ENCODE measurements around the gene NSD2.
A peak's percentile ranks its signal among the peaks of the same experiment; 100 is the strongest.
"Not testable (repeated sequence)": the region's sequence is repeated elsewhere in the genome, so short reads cannot be mapped to it uniquely, and the experiment has no call there.

NSD2 gene

DNA sequence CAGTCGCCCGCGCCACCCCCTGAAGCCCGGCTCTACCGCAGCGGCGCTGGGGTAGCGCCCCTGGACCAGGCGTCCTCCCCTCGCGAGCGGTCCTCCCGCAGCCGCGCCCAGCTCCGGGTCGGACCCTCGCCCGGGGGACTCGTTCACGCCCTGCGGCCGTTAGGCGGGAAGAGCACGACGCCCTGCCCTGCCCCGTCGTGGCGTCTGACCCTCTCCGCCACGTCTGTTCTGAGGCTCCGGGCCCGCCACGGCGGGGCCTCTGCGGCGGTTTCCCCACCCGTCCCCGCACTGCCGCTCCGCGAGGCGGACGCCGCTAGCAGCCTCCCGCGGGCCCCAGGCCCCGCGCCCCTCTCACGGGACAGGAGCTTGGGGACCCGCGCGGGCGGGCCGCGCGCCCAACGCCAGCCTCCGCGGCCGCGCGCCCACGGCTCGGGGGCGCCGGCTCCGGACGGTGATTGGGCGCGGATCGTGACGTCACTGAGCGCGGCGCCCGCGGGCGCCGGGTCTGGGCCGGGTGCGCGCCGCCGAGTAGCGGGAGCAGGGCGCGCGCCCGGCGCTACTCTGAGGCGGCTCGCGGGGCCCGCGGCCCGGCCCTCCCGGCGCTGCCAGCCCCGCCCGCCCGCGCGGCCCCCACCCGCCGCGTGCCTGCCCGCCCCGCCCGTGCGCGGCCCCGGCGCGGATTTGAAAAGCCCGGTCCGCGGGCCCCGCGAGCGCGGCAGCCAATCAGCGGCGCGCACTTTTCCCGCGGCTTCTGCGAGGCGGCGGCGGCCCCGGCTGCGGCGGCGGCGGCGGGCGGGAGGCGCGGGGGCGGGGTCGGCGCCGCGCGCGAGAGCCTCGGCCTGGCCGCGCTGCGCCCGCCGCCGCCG, at the start of gene NSD2:
NSD2 (plus strand) TSS at position 816 of the 866 bp plus-strand sequence. CDS start 29,262 bp downstream, outside the sequence.
- peak; percentile 82 for DNase-seq (ENCODE audit: low read depth)

DNA sequence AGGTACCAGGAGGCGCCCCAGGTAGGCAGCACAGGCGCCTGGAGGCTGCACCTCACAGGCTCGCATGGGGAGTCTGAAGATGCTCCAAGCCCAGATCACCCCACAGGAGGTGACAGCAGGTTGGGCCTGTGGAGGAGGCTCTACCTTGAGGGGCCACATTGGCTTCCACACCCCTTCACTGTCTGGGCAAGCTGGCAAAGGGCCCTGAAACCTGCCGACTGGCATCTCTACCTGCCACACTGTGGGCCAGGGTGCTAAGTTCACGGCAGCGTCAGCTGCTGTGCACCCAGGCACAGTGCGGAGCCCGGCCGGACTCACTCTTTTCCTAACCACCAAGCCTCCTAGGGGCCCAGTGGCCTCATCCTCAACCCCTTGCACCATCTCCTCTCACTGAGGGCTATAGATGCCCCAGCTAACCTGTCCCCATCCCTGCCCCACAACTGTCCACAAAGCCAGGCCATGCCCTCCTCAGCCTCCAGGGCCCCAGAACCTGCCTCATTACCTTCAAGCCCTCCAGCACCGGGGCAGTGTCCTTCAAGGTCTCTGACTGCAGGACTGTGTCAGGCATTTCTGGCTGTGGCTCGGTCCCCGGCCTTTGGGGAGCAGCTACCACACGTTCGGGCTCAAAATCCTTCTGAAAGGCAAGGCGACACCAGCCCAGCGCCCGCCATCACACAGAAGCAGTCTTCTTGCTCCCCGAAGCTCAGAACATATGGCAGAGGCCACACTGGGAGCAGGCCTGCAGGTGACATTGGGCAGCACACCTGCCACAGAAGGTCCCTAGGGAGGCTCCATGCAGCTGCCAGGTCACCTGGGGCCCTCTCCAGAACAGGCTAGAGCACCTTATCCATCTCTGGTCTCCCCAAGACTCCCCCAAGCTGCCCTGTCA, 49.3 kb upstream of the NSD2 start:
- DNase-seq (ENCODE audit: low read depth), result no peak

DNA sequence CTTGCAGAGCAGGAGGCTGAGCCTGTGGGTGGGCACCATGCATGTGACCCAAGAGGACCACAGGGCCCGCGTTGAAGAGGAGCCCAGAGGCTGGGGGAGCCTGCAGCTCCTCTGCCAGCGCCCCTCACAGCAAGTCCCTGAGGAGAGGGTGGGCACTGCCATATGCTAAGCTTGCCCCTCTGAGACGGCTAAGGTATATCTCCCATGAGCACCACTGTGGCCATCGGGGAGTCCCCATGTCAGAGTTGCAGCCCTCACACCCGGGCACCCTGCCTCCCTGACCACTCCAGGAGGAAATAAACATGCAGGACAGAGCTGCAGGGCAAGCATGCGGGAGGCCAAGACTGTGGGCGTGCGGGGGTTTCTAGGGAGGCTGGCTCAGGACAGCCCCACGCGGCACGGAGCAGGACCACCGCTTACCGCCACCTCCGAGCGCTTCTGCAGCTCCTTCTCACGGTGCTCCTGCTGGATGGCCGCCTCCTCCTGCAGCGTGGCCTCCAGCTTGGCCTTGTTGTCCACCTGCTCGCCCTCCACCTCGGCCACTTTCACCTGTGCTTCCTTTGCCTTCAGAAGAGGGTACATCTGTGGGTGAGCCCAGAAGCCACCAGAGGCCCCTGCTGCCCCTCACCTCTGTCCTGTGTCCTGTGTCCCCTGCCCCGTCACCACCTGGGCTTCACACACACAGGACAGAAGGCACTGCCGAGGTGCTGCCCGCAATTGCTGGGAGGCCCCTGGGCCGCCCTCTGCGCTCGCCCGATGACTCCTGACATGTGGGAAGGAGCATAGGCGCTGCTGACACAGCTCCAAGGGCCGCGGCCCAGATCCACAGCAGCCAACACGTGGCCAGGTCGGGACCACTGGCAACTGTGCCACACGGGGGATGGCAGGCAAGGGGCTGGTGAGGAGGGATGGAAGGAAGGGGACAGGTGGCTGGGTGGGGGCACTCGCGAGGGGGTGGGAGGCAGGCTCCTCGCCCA, 48.3 kb upstream of the NSD2 start:
- DNase-seq (ENCODE audit: low read depth), result no peak

DNA sequence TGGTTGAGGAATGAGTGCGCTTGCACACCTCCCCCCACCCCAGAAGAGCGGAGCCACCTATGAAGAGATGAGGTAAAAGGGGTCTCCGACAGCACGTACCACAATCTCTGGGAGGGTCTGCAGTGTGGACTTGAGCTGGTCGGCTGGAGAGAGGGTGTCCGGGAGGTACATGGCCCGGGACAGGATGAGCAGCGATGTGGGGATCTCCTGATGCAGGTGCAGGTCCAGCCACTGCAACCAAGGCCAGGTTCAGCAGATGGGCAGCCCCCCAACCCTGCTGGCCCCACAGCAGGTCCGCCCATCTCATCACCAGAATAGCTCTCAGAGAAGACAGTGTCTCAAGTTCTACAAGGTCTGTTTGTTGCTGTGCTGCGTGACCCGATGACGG, 47.7 kb upstream of the NSD2 start:
- DNase-seq (ENCODE audit: low read depth), result no peak

DNA sequence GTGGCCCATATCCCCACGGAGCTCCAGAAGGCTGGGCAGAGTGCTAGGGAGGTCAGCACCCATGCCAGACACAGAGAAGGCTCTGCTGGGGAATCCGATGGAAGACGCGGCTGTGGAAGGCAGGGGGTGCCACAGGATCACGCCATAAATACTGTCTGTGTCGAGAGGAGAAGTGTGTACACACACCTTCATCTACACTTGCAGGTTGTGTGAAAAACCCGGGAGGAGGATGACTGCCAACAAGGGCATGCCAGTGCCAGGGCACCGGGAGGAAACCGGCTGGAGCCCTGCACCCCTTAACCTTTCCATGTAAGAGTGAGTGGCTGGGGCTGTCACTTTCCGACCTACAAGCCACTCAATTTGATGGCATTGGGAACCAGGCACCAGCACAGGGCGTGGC, 46.4 kb upstream of the NSD2 start:
- no peak for DNase-seq (ENCODE audit: low read depth)

DNA sequence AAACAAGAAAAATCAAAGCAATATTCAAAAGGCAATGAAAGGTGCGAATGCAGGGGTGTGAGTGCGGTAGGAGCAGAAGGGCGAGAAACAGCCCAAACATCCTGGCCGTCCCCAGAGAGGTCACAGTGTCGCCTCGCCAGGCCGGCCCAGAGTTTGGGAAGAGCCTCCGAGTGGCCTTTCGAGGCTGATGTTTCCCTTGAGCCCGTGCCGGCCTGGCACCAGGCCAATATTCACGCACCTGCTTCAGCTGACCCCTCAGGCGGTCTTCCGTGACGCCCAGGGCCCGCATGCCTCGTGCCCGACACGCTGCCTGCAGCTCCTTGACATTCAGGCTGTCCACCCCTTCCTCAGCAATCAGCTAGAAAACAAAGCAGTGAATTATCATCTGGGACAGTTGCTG, 45.9 kb upstream of the NSD2 start:
- DNase-seq (ENCODE audit: low read depth), result no peak

DNA sequence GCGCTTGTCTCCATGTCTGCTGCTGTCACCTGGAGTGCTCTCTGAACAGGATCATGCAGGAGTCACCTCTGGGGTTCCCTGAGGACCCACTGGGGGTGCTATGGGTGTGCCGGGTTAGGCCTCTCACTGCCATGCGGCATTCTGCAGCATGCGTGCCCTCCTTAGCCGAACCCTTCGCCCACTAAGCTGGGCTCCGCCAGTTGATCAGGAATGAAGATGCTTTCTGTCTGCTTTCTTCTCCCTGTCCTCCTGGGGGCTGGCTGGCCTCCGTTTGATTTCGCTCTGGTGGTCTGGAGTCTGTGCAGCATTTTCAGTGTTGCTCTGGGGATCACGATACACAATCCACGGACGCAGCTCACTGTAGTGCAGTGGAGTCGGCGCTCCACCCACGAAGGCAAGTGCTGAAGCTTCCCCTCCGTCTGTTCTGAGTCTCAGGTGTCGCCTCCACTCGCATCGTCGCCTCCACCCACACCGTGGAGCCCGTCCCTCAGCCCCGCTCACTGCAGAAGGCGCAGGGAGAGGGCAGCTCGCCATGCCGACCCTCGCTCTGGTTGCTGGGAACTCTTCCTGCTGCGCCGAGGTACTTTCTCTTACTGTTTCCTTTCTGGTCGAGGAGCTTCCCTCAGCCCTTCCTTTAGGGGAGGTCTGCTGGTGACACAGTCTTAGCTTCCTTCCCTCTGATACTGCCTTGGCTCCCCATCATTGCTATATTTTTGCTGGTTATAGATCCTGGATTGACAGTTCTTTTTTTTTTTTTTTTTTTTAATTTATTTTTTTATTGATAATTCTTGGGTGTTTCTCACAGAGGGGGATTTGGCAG, 44.5 kb upstream of the NSD2 start:
- DNase-seq (ENCODE audit: low read depth), result no peak

DNA sequence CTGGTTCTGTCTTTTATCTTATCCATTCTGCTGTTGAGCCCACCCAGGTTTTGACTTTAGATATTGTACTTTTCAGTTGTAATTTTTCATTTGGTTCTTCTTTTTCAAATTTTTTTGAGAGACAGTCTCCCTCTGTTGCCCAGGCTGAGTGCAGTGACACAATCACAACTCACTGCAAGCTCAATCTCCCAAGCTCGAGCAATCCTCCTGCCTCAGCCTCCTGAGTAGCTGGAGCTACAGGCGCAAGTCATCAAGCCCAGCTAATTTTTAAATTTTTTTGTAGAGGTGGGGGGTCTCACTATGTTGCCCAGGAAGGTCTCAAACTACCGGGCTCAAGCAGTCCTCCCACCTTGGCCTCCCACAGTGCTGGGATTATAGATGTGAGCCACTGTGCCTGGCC, 41.0 kb upstream of the NSD2 start:
- DNase-seq (ENCODE audit: low read depth), result no peak

DNA sequence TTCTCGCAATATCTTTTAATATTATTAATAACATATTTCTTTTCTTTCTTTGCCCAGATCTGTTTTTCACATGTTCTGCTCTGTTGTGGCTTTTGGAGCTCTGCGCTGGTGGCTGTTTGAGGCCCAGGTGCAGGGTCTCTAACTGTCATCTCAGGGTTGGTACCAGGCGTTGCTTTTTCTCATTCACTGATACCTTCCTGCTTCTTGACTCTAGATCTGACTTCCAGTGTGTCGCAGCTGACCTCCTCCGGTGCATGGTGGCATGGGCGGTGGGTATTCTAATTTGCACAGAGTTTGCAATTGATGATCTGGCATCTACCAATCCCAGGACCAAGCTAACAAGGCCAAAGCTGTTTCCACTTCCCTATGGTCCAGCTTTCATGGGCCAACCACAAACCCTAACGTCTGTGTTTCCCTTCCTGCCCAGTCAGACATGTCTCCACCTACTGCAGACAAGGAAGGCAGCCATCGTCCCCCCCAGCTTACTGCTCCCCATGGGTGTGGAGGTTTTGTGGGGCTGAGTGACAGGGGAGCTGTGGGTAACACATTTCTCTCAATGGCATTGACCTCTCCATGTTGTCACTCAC, 40.5 kb upstream of the NSD2 start:
- DNase-seq (ENCODE audit: low read depth), result no peak

DNA sequence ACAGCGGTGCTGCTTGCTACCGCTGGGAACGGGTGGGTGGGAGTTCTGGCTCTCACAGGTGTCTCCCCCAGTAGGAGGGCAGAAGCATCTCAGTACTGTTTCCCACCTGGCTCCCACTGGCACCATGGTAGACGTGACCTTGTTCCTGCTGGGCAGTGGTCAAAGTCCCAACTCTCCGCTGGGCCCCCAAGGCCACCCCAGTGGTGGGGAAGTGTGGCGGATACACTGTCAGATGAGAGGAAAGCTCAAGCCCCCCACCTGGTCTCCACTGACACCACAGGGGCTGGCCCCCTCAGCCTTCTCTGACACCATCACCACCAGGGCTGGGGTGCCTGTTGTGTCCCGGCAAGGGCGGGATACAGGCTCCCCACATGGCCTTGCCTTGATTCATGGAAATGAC, 39.9 kb upstream of the NSD2 start:
- no peak for DNase-seq (ENCODE audit: low read depth)

DNA sequence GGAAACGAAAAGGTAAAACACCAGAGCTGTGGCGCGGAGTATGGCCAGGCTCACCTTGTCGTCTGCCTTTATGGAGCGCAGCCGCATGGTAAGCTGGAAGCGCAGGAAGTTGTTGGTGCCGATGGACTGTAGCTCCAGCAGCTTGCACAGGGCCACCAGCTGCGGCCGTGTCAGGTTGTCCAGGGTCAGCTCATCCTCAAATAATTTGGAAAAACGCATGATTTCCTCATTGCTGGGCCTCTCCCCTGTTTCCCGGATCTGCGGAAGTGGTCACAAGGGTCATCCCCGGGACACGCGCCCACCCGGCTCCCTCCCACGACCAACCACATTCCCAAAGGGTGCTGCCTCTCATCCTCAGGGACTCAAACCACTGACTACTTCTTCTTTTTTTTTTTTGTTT, 38.5 kb upstream of the NSD2 start:
- no peak for DNase-seq (ENCODE audit: low read depth)

DNA sequence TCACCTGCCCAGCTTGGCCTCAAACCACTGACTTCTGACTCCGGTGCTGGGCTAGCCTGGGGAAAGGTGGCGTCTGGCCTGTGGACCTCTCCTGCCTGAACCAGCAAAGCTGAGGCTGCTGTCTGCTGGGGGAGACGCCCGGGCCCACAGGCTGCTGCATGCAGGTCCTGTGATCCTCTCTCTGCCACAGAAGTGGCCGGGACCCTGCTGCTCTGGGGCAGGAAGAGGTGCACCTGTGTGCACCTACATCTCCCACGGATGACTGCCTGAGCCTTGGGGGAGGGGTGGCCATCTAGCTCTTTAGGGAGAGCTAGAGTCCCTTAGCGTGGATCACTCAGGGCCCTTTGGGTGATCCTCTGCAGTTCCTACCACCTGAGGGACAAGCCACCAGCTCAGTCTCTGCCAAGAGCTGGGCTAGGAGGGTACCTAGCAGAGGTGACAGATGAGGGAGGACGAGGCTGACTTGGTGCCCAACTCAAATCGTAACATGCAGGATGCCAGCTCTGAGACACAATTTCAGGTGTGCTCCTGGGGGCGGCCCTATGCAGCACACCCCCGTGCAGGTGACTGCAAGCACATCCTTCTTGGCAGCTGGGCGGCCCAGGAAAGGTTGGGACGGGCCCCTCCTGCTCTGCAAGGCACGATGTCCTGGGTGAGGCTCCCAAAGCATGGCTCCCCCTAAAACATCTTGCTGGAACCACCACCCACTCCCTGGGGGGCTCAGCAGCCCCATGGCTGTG, 37.7 kb upstream of the NSD2 start:
- DNase-seq (ENCODE audit: low read depth), result no peak

DNA sequence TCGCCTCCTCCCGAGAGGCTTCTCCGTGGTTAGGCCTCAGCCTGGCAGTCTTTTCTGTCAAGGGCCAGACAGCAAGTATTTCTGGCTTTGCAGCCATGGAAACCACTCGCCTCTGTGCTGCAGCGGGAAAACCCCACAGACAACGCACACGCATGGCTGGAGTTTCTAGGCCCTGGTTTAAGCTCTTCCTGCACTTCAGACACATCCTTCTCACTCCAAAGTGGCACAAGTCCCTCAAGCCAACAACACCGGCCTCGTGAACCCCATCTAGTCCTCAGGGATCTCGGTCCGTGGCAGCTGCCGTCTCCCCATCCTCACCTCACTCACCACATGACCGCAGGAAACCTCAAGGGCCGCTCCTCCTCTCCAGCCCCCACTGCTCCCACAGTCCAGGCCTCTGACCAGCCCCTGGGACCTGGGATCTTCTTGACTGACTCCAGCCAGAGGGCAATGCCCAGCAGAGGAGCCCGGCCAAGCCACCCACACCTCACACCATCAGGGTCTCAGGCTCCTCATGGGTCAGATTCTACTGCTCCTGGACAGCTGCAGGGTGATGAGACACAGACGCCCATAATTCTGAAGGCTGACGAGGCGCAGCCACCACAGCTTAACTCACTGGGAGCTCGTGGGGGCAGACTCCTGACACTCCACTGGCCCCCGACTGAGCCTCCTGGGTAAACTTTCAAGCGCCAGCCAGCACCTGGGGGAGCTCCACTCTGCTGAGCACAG, 37.0 kb upstream of the NSD2 start:
- no peak for DNase-seq (ENCODE audit: low read depth)

DNA sequence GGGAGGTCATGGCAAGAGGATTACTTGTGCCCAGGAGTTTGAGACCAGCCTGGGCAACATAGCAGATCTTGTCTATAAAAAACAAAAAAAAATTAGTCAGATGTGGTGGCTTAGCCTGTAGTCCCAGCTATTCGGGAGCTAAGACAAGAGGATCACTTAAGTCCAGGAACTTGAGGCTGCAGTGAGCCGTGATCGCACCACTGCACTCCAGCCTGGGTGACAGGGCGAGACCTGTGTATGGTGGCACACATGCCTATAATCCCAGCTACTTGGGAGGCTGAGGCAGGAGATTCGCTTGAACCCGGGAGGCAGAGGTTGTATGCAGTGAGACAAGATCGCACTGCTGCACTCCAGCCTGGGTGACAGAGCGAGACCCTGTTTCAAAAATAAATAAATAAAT, 35.4 kb upstream of the NSD2 start:
- DNase-seq (ENCODE audit: low read depth), result not testable (repeated sequence)

DNA sequence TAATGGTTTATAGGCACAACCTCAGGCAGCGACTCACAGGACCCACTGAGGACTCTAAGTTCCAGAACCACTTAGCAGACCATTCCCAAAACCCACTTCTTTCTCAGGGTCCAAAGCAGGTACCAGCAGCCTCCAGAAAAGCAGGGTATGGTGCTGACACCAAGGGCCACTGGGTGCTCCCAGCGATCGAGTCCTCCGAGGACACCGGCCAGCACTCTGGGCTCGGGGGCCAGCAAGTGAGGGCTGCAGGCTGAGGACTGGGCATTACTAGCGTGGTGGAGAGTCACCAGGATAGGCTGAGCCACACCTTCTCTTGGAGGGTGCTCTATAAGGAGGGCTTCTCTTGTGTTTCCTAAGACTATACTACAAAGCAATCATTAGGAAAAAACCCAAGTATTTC, 34.5 kb upstream of the NSD2 start:
- no peak for DNase-seq (ENCODE audit: low read depth)

DNA sequence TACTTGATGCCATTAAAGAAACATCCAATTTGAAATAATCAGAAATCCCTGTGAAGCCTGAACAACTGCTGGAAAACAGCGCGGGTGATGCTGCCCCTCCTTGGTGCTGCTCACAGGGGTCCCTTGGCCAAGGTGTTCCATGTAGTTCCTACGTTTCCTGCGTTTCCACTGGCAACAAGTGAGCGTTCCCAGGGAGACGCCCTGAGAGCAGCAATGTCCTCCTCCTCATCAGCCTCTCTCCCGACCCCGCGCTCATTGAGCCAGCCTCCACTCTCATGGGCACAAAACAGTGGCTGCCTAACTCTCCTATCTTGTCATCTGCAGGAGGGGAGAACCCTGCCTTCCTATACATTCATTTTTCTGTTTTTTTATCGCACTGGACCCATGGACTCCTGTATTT, 34.1 kb upstream of the NSD2 start:
- no peak for DNase-seq (ENCODE audit: low read depth)

DNA sequence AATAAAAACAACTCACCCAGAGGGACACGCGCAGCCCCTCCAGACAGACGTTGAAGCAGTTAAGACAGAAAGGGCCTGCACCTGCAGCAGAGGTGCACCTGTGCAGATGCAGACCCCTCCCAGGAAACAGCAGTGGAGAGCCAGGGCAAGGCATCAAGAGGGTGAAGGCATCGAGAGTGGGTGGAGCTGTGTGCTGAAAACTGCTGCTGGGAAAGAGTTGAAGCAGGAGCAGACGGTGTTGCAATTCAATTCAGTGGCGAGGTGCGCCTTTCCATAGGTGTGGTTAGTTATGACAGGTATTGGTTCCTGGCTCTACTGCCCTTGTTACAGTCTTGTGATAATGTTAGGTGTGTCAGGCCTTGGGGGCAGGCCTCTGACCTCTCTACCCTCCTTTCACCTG, 31.9 kb upstream of the NSD2 start:
- DNase-seq (ENCODE audit: low read depth), result no peak

DNA sequence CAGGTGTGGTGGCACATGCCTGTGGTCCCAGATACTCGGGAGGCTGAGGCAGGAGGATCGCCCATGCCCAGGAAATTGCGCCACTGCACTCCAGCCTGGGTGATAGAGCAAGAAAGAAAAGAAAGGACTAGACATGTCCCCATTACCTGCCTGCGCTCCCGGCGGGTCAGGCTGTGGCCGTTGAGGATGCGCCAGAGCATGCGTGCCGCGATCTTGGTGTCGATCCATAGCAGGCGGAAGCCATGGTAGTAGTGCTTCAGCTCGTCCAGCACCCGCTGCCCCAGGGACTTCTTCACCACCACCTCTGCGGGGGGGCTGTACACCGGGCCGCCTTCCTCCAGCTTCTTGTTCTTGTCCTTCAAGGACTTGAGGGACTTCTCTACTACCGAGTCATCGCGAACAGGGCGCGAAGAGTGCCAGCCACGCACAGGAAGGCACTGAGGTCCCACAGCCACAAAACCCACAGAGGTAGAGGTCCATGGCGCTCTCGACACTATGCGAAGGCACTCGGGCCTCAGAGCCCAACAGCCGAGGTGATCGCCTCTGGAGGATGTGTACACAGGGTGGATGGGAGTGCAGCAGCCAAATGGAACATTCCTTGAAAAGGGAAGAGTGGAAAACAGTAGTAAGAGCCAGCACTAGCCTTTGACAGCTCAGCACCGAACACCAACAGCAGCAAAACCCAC, 29.8 kb upstream of the NSD2 start:
- no peak for DNase-seq (ENCODE audit: low read depth)

DNA sequence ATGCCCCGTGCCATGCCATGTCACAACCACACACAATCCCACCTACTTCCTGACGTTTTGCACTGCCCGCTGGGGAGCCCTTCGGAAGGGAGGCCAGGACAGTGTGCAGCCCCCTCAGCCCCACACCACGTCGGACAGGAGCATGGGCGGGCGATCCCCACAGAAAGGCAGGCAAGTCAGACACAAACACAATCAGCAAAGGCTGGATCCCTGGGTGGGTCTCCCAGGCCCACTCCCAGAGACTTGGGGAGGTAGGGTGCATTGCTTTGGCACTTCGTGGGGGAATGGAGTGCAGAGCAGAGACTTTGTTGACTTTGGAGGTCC, 29.3 kb upstream of the NSD2 start:
- DNase-seq (ENCODE audit: low read depth), result no peak
